ENCODE measurements around the gene PDE3A.

The PDE3A gene

GRCh38 chr12:20627001-20627588 is 258.8 kb downstream of the PDE3A start:
- DNase-seq = no peak

GRCh38 chr12:20628226-20628787 is 260.0 kb downstream of the PDE3A start:
- no peak for DNase-seq

GRCh38 chr12:20628999-20629398 is 260.7 kb downstream of the PDE3A start:
- no peak for DNase-seq

GRCh38 chr12:20629414-20630156 is 261.2 kb downstream of the PDE3A start:
- no peak for DNase-seq

- DNase-seq = no peak
Measured at GRCh38 chr12:20631711-20632110, 263.4 kb downstream of the PDE3A start.

- DNase-seq = no peak
Measured at GRCh38 chr12:20641106-20641505, 272.8 kb downstream of the PDE3A start.

- DNase-seq = no peak
Measured at GRCh38 chr12:20643822-20644221, 275.5 kb downstream of the PDE3A start.

- DNase-seq = no peak
Measured at GRCh38 chr12:20646239-20646827, 278.0 kb downstream of the PDE3A start.

GRCh38 chr12:20653871-20654270 is 285.5 kb downstream of the PDE3A start:
- no peak for DNase-seq

GRCh38 chr12:20656600-20656999 is 288.3 kb downstream of the PDE3A start:
- DNase-seq = no peak

- no peak for DNase-seq
Measured at GRCh38 chr12:20657496-20657895, 289.2 kb downstream of the PDE3A start.

- no peak for DNase-seq
Measured at GRCh38 chr12:20681334-20681733, 313.0 kb downstream of the PDE3A start.

GRCh38 chr12:20695232-20695631 is 326.9 kb downstream of the PDE3A start, which contains the start of gene SLCO1C1:
Gene SLCO1C1 (plus strand): TSS chr12:20695332. CDS start chr12:20699577, 4,245 bp downstream.
- no peak for DNase-seq

GRCh38 chr12:20696181-20696905 is 328.0 kb downstream of the PDE3A start:
- no peak for DNase-seq

- no peak for DNase-seq
Measured at GRCh38 chr12:20701106-20701505, 332.8 kb downstream of the PDE3A start.

GRCh38 chr12:20704860-20705259 is 336.5 kb downstream of the PDE3A start:
- DNase-seq = no peak

- no peak for DNase-seq
Measured at GRCh38 chr12:20711846-20712245, 343.5 kb downstream of the PDE3A start.

- DNase-seq = no peak
Measured at GRCh38 chr12:20716037-20716436, 347.7 kb downstream of the PDE3A start.

- DNase-seq = no peak
Measured at GRCh38 chr12:20716985-20717384, 348.6 kb downstream of the PDE3A start.

- DNase-seq = no peak
Measured at GRCh38 chr12:20718294-20718693, 350.0 kb downstream of the PDE3A start.

- no peak for DNase-seq
Measured at GRCh38 chr12:20722142-20722541, 353.8 kb downstream of the PDE3A start.

GRCh38 chr12:20731274-20731673 is 362.9 kb downstream of the PDE3A start:
- DNase-seq = no peak
